ENCODE results near the gene PRMT5.

PRMT5 gene

GRCh38 chr14:22896760-22897159 lies 32.4 kb downstream of the PRMT5 start:
- no peak for DNase-seq (ENCODE audit: low spot score)

- DNase-seq (ENCODE audit: low spot score), result no peak
These were observed 32.8 kb downstream of the PRMT5 start for GRCh38 chr14:22896356-22896755.

- DNase-seq (ENCODE audit: low spot score), result no peak
These were observed 33.8 kb downstream of the PRMT5 start for GRCh38 chr14:22895402-22895801.

GRCh38 chr14:22893706-22894105 lies 35.5 kb downstream of the PRMT5 start:
- no peak for DNase-seq (ENCODE audit: low spot score)

GRCh38 chr14:22892488-22892887 lies 36.7 kb downstream of the PRMT5 start:
- no peak for DNase-seq (ENCODE audit: low spot score)

GRCh38 chr14:22890416-22890815 lies 38.8 kb downstream of the PRMT5 start:
- DNase-seq (ENCODE audit: low spot score), result no peak

GRCh38 chr14:22888662-22889061 lies 40.5 kb downstream of the PRMT5 start:
- DNase-seq (ENCODE audit: low spot score), result no peak

- no peak for DNase-seq (ENCODE audit: low spot score)
These were observed 41.2 kb downstream of the PRMT5 start for GRCh38 chr14:22887990-22888378.

GRCh38 chr14:22887260-22887989 lies 41.8 kb downstream of the PRMT5 start:
- DNase-seq (ENCODE audit: low spot score), result peak; percentile 51

- DNase-seq (ENCODE audit: low spot score), result peak; percentile 79
These were observed 42.5 kb downstream of the PRMT5 start for GRCh38 chr14:22886500-22887259.

- no peak for DNase-seq (ENCODE audit: low spot score)
These were observed 43.2 kb downstream of the PRMT5 start for GRCh38 chr14:22885975-22886374.

GRCh38 chr14:22884738-22885523 lies 44.2 kb downstream of the PRMT5 start:
- no peak for DNase-seq (ENCODE audit: low spot score)

- DNase-seq (ENCODE audit: low spot score), result no peak
These were observed 45.0 kb downstream of the PRMT5 start for GRCh38 chr14:22884076-22884737.

- DNase-seq (ENCODE audit: low spot score), result no peak
These were observed 45.8 kb downstream of the PRMT5 start, which contains the start of gene REM2 for GRCh38 chr14:22883173-22883976. Gene REM2 (plus strand): TSS chr14:22883222. CDS start chr14:22883288, 66 bp downstream.

- DNase-seq (ENCODE audit: low spot score), result peak; percentile 59
These were observed 46.5 kb downstream of the PRMT5 start for GRCh38 chr14:22882529-22883172.

- no peak for DNase-seq (ENCODE audit: low spot score)
These were observed 47.1 kb downstream of the PRMT5 start for GRCh38 chr14:22882064-22882463.

- DNase-seq (ENCODE audit: low spot score), result no peak
These were observed 50.6 kb downstream of the PRMT5 start for GRCh38 chr14:22878271-22879246.

GRCh38 chr14:22877000-22877501 lies 52.1 kb downstream of the PRMT5 start:
- DNase-seq (ENCODE audit: low spot score), result no peak

GRCh38 chr14:22875748-22876319 lies 53.3 kb downstream of the PRMT5 start:
- no peak for DNase-seq (ENCODE audit: low spot score)
